Measurements from ENCODE around the gene MYH14.

The MYH14 gene

GRCh38 chr19:50292216-50292827, 88.9 kb downstream of the MYH14 start:
- no peak for DNase-seq (ENCODE audit: low read depth)

DNA sequence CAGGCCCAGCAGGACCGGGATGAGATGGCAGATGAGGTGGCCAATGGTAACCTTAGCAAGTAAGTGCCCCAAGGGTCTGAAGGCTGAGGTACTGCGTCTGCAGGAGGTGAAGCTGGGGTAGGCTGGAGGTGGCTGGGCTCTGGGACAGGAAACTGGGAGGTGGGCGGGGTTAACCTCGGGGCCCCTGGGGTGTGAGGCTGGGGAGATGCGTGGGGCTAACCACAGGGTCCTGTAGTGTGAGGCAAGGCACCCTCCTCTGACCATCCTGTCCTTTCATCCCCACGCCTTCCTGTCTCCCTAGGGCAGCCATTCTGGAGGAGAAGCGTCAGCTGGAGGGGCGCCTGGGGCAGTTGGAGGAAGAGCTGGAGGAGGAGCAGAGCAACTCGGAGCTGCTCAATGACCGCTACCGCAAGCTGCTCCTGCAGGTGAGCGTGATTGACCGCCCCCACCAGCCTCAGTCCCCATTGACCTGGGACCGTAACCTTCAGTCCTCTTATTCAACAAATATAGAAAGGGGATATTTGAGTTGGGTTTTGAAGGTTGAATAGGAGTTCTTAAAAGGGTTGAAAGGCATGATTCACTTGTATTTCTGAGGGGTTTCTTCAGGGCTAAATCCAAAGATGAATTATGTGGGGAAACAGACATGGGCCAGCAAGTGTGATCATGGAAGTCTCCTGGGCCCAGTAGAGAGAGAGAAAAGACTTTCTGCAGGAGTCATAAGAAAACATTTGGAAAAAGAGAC, 90.0 kb downstream of the MYH14 start:
- no peak for DNase-seq (ENCODE audit: low read depth)

- DNase-seq (ENCODE audit: low read depth), result no peak
These were observed 96.6 kb downstream of the MYH14 start for GRCh38 chr19:50300051-50300450.

DNA sequence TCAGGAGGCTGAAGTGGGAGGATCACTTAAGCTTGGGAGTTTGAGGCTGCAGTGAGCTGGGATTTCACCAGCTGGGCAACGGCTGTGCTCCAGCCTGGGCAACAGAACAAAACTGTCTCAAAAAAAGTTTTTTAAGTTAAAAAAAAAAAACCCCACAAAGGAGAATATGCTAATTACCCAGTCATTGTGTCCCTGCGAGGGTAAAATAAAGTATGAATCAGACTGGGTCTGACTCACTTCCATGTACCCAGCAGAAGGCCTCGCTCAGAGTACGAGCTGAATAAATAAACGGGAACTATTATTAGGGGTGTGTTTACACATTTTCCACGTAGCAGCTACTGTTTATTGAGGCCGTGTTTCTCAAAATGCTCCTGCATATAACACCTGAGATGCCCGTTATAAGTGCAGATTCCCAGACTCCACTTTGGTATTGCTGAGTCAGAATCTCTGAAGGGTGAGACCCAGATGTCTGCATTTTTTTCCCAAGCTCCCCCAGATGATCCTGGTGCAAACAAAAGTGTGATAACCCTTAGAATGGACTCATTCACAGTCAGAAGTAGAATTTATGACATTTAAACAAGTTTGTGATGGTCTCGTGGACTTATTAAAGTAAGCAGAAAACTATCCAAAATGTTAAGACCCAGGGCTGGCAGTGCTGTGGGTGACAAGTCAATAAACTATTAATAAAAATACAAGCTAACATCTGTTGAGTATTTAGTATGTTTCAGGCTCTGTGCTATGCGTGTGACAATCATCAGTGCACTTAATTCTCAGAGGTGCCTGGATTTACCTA, 97.6 kb downstream of the MYH14 start:
- DNase-seq (ENCODE audit: low read depth), result no peak

DNA sequence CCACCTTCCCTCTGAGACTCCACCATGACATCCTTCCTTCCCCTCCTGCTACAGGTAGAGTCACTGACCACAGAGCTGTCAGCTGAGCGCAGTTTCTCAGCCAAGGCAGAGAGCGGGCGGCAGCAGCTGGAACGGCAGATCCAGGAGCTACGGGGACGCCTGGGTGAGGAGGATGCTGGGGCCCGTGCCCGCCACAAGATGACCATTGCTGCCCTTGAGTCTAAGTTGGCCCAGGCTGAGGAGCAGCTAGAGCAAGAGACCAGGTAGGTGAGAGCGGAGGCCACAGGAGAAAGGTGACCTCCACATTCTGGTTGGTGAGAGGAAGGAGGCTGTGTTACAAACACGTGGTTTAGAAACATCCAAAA, 98.2 kb downstream of the MYH14 start:
- DNase-seq (ENCODE audit: low read depth), result no peak

- no peak for DNase-seq (ENCODE audit: low read depth)
These were observed 100.1 kb downstream of the MYH14 start for GRCh38 chr19:50303558-50303957.

DNA sequence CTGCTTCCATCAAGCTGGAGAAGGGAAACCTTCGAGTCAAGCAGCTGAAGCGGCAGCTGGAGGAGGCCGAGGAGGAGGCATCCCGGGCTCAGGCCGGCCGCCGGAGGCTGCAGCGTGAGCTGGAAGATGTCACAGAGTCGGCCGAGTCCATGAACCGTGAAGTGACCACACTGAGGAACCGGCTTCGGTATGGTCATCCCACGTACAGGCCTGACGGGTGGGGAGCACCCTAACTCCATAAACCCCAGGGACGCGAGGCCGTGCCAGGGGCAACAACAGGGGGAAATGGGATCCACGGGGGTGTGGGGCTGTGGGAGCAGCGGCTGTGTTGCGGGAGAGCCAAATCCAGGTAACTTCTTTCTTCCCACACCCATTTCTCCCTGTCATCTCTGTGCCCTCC, 105.6 kb downstream of the MYH14 start:
- no peak for DNase-seq (ENCODE audit: low read depth)

DNA sequence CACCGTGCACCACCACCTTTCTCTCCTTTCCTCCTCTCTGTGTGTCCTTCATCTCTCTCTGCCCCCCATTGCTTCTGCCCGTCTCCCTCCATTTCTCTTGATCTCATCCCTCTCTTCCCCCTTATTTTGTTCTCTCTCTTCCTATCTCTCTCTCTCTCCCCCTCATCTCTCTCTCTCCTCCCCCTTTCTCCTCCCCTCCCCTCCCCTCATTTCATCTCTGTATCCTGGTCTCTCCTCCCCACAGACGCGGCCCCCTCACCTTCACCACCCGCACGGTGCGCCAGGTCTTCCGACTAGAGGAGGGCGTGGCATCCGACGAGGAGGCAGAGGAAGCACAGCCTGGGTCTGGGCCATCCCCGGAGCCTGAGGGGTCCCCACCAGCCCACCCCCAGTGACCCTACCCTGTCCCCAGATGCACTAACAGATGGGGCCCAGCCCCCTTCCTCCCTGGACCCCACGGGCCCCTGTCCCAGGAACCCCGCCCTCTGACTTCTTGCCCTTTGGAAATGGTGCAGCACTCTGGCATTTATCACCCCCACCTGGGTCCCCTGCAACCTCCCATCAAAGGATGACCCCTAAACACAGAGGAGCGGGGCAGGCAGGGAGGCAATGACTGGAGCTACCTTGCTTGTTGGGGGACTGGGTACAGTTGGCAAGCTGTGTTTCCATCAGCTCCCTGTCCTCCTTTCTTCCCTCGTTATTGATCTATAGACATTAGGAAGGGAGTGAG, 106.1 kb downstream of the MYH14 start:
- DNase-seq (ENCODE audit: low read depth), result no peak

GRCh38 chr19:50310759-50311465, 107.5 kb downstream of the MYH14 start:
- no peak for DNase-seq (ENCODE audit: low read depth)

DNA sequence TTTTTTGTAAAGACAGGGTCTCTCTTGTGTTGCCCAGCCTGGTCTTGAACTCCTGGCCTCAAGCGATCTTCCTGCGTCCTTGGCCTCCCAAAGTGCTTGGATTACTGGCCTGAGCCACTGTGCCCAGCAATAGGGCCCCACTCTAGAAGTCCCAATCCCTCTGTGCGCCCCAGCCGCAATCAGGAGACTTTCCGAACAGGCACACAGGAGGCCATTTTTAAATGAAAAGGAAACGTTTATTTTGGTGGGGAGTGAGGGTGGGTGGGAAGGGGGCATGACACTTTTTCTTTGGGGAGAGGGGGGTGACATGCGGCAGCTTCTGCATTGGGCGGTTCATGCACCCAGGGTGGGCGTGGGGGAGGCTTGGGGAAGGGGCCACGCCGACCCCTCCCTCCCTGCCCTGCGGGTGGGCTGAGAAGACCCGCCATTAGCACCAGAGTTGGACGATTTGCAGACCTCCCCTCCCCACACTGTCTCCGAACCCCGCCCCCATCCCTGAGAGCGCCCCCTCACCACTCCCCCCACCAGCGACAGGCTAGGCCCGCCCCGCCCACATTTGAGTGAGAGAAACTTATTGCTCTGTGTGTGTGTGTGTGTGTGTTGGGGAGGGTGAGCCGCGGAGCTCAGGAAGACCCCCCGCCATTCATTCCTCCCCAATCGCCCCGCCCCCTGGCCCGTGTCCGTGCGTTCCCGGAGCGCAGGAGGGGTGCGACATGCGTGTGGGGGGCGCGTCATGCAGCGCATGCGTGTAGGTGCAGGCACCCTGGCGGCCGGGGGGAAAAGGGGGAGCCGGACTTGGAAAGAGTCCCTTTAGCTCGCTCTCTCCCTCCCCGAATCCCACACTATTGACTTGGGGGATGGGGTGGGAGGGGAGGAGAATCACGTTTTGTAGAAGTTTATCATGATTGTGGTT, 108.6 kb downstream of the MYH14 start:
- DNase-seq (ENCODE audit: low read depth), result no peak

GRCh38 chr19:50312967-50313811, 109.8 kb downstream of the MYH14 start:
- no peak for DNase-seq (ENCODE audit: low read depth)

DNA sequence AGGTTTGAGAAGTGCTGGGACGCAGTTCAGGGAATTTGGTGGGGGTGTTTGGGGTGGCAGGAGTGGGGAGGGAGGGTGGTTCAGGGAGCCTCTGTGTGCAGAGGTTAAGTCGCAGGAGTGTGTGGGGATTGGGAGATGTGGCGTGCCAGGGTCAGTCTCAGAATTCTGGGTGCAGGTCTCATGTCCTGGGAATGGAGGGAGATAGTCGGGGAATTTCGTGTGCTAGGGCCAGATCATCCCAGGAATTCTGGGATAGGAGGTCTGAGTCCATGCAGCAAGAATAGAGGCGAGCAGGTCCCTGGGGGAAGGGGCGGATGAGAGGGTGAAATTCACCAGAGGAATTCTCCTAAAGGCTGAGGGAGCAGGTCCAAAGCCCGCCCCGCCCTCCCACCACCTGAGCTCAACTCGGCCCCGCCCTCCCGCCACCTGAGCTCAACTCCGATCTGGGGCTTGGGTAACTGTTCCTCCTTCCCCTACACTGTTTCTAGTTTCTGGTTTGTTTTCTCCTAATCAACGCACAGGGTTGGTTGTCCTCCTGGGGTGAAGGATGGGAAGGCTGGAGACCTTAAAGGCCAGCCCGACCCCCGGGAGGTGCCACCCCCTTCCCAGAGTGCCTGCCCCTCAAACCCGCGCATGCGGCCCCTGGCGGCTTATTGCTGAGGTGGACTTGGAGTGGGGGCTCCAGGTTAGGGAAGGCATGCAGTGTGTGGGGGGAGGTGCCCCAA, 110.6 kb downstream of the MYH14 start:
- DNase-seq (ENCODE audit: low read depth), result no peak

DNA sequence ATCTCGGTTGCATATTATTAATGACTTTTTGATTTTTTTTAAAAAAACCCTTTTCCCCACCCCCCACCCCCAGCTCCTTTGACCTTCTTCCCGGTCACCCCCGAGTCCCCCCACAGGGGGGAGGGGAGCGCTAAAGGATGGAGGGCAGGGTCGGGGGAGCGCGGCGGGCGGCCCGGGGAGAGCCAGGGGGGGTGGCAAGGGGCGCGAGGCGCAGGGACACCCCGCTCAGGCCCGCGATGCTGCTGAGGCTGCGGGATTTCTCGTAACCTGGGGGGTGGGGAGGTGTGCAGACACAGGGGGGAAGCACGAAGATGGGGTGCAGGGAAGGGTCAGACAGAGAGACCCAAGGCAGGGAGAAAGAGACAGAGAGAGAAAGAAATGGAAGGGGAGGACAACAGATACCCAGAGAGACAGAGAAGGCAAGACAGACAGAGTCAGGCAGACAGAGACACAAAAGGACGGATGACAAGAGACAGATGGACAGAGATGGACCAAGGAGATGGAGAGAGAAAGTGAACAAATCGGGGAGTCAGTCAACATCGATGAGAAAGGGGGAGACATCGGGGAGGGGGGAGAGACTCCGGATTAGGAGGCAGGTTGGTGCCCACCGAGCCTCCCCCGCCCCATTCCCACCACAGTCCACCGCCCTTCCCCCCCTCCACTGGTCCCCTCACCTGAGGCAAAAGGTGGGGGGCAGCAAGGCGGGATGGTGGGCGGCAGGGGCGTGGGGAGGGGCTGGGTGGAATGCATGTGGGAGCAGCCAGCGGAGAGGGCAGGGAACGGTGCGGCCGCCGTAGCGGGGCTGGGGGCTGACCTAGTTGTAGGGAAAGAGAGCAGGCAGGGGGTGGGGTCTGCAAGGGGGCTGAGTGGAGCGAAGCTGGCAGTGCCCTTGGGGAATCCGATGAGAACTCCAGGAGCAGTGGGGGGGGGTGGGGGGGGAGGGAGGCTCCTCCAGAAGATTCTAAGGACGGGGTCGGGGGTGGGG, 111.6 kb downstream of the MYH14 start:
- DNase-seq (ENCODE audit: low read depth), result no peak

DNA sequence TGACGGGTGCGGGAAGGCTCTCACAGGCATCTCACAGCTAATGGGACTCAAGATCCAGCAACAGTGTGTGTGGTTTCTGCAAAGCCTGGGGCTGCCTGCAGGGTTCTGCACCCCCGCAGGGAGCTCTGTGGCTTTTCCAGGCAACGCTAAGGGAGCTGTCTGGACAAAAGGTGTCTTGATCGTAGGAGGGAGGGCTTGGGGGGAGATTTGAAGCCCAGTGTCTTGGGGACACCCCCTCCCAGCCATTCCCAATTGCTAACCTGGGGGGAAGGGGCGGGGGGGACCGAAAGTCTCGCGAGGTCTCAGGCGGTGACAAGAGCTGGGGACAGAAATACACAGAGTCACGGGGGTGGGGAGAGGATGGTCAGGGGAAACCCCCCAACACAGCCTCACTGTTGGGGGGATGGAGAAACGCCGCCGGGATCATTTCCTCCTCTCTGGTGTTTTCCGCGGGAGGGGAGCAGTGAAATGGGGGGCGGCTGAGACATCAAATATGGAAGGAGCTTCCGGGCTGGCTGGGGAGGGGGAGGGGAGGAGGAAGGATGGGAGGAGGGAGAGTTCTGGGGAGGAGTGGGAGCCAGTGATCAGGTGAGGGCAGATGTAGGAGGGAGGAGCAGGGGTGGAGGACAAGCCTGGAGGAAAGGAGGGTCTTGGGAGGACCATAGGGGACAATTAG, 112.5 kb downstream of the MYH14 start:
- no peak for DNase-seq (ENCODE audit: low read depth)

GRCh38 chr19:50317115-50317514, 113.7 kb downstream of the MYH14 start:
- no peak for DNase-seq (ENCODE audit: low read depth)

GRCh38 chr19:50318438-50318837, 115.0 kb downstream of the MYH14 start:
- DNase-seq (ENCODE audit: low read depth), result no peak

DNA sequence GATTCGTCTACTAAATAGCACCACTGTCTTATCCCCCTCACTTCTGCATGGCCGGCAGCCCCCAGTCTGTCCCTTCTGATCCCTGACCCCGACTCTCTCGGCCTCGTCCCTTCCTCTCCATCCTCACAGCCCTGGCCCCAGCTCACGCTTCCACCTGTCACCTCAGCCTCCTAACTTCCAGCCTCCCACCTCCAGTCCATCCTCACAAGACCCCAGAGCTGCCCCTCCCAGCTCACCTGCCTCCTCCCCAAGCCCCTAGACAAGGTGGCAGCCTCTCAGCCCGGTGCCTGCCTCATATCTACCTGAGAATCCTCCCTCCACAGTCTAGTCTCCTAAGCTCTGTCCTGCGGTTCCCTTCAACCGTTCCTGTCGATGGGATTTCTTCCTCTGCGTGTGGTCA, 115.7 kb downstream of the MYH14 start:
- DNase-seq (ENCODE audit: low read depth), result no peak

Data from stimulated activated CD8-positive, alpha-beta memory T cell treated with anti-CD3 and anti-CD28 coated beads, Interleukin-7, amount 100 ng/mL, for 24 hours (primary cell).